Measurements from ENCODE around the gene HRG.
A peak's percentile ranks its signal among the peaks of the same experiment; 100 is the strongest.
"Not testable (repeated sequence)": the region's sequence is repeated elsewhere in the genome, so short reads cannot be mapped to it uniquely, and the experiment has no call there.

The HRG gene, protein sequence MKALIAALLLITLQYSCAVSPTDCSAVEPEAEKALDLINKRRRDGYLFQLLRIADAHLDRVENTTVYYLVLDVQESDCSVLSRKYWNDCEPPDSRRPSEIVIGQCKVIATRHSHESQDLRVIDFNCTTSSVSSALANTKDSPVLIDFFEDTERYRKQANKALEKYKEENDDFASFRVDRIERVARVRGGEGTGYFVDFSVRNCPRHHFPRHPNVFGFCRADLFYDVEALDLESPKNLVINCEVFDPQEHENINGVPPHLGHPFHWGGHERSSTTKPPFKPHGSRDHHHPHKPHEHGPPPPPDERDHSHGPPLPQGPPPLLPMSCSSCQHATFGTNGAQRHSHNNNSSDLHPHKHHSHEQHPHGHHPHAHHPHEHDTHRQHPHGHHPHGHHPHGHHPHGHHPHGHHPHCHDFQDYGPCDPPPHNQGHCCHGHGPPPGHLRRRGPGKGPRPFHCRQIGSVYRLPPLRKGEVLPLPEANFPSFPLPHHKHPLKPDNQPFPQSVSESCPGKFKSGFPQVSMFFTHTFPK

DNA sequence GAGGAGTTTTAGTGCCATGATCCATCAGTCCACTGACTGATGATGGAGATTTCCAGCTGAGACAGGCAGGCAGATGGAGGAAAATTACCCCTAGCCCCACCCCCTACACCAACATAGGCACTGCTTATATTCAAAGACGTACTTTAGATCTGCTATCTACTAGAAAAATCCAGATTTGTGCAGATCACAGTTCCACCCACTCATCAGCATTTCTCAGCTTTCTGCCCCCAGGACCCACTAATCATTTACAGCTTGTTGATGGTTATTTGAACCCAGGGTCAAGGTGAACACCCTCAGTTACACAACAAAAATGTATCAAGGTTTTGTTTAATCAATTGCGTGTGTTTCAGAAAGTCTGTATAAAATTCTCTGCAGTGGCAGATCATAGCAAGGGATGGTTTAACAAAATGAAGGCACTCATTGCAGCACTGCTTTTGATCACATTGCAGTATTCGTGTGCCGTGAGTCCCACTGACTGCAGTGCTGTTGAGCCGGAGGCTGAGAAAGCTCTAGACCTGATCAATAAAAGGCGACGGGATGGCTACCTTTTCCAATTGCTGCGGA lies at the start of gene HRG:
HRG (plus strand) TSS at position 390 of the 564 bp plus-strand sequence; CDS start at position 408, 18 bp downstream.
- DNase-seq (ENCODE audit: low spot score): no peak

DNA sequence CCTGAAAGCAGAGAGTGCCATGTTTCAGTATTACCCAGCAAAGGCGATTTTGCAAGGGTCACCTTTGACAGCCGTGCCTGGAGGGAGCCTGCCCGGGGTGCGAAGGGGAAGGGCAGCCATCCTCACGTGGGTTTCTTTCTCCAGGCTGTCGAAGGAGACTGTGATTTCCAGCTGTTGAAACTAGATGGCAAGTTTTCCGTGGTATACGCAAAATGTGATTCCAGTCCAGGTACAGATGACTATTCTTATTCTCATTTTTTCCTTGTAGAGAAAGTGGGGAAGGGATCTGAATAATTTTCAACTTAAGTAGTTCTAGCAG lies 49.6 kb upstream of the HRG start:
- DNase-seq (ENCODE audit: low spot score): no peak

DNA sequence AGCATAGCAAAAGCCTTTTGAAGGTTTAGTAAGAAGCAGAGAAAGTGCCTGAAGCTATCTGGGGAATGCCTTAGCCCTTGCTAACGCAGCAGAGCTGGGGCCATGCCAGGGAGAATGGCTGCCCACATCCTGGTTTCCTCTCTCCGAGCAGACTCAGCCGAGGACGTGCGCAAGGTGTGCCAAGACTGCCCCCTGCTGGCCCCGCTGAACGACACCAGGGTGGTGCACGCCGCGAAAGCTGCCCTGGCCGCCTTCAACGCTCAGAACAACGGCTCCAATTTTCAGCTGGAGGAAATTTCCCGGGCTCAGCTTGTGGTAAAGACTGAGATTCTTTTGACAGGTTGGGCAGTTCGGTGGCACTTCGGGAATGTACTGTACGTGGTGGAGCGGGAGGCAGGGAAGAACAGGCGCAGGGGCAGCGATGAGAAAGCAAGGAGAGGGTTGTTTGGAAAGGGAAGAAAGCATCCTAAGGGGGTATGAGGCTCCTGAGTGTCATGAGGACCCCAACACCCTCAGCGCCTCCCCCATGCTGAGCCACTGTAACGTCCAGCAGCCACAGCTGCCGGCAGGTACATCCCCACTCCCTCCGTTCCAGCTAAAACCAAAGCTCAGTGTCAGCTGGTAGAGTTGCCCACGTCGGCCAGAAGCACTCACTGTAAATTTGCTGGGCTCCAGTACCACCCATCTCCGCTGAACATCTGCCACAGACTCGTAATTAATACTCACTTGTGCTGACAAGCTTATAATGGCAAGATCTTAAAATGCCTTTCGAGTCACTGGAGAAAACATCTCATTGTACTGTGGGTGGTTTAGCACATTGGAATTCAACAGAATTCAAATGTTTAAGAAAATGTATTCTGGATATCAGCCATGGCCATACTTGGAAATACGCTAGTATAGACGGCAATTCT lies 48.5 kb upstream of the HRG start:
- DNase-seq (ENCODE audit: low spot score): peak; percentile 84

DNA sequence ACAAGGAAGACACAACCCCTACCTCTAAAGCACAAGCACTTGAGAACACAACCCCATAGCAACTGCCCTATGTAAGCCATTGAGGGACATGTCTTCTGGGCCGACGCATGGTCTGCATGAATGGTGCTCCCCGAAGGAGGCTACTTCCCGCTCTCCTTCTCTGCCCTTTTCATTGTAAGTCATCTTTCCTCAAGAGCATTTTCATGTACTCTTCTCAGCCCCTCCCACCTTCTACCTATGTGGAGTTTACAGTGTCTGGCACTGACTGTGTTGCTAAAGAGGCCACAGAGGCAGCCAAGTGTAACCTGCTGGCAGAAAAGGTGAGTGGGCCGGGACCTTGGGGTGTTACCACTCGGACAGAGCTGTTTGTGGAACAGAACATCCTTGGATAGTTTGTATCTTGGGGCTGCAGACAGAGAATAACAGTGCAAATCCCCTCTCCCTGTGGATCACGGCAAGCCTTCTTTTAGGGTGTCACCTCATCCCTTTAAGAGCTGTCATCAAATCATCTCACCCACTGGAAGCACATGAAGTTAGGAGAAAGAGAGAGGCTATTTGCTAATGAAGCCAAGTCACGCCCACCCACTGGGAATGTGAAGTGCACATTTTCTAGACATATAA lies 47.4 kb upstream of the HRG start:
- DNase-seq (ENCODE audit: low spot score): no peak

DNA sequence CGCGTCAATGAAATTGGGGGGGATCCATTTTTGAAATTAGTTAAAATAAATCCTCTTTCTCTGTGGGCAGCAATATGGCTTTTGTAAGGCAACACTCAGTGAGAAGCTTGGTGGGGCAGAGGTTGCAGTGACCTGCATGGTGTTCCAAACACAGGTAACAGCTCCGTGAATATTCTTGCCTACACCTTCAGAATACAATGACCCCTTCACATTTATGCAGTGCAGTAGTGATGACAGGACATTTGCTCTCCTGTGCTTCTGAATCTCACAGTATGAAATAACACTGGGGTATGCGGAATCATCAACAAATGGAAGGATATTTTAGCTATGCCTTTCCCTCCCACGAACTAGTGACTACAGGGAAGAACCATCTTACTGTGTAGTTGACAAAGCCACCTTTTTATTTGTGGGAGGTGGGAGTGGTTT lies 46.0 kb upstream of the HRG start:
- no peak for DNase-seq (ENCODE audit: low spot score)

DNA sequence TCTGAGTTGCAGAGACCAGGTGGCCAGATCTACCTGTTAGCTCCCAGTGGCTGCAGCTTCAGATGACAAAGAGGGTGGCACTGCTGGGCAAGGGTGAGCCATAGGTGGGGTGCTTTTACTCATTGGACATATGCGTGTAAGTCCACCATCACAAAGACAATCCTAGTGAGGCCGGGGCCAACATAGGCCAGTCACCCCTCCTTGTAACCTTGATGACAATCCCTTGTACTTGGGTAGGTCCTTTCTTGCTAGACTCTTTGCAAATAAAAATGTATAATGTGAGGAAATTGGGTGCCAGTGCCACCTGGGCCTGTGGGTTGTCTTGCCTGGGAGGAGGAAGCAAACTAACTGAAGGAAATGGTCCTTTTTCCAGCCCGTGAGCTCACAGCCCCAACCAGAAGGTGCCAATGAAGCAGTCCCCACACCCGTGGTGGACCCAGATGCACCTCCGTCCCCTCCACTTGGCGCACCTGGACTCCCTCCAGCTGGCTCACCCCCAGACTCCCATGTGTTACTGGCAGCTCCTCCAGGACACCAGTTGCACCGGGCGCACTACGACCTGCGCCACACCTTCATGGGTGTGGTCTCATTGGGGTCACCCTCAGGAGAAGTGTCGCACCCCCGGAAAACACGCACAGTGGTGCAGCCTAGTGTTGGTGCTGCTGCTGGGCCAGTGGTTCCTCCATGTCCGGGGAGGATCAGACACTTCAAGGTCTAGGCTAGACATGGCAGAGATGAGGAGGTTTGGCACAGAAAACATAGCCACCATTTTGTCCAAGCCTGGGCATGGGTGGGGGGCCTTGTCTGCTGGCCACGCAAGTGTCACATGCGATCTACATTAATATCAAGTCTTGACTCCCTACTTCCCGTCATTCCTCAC lies 45.4 kb upstream of the HRG start:
- no peak for DNase-seq (ENCODE audit: low spot score)

DNA sequence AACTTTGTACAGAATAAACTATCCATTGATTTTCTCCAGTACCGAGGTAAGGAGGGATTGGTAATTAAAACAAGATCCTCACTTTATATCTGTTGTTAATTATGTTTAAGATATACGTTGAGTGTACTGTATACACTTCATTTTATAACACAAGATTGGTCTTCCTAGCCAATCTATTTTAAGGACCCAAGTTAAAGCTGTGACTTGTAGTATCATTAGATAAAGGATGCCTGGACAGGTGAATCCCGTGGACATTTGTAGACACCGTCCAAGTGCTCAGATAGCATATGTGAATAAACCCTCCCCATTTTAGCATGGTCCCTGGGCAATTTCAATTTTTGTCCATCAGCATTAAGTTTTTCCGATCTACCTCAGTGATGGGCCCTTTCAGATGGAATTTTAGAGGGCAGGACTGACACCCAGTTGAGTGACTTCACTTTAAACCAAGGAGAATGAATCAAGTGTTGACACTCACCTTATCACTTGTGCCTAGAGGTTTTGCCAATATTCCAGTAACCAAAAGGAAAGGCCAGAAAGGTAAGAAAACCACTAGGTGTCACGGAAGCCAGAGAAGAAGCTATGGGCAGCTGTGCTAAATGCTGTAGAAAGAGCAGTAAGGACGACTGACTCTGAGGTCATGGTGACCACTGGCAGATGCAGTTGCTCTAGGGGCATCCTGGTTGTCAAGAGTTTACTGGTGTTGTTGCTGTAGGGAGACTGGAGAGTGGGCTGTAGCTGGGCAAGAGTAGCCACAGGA lies 43.7 kb upstream of the HRG start:
- no peak for DNase-seq (ENCODE audit: low spot score)

DNA sequence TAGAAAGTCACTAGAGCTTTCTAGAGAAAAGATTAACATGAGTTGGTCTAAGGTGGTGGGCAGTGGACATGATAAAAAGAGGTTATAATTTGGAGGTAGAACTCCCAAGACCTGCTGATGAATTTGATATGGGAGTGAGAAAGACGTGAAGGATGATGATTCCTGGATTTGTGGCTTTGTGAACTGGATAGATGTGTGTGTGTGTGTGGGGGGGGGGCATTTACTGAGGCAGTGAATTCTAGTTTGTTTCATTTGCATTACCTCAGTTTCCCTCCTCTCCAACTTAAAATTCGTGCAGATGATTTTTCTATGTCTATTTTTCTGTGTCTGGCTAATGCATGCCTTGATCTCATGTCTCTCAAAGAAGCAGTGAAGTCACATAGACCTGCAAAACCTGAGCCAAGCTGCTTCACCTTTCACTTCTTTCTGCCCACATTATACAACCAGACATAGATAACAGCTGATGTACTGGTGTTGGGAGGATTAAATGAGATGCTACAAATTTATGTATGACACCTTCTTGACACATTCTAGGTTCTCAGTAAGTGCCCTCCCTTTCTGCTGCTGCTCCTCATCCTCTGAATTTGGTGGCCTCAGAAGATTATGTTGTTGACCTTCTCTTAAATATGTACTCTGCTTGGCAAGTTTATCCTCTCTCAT lies 43.0 kb upstream of the HRG start:
- no peak for DNase-seq (ENCODE audit: low spot score)

DNA sequence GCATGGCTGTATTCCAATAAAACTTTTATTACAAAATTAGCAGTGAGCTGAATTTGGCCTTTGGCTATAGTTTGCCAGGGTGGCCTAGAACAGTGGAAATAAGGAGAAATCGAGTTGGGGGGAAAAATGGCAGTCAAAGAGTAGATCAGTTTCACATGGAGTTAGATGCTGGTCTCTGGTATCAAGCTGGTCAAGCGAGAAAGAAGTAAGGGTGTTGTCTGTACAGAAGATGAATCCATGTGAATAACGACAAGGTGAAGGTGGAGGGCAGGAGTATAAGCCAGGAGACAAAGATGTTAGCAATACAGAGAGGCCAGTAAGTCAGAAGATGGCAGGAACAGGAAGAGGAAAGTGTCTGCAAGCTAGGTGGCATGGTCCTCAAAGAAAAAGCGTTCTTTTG lies 41.2 kb upstream of the HRG start:
- no peak for DNase-seq (ENCODE audit: low spot score)

DNA sequence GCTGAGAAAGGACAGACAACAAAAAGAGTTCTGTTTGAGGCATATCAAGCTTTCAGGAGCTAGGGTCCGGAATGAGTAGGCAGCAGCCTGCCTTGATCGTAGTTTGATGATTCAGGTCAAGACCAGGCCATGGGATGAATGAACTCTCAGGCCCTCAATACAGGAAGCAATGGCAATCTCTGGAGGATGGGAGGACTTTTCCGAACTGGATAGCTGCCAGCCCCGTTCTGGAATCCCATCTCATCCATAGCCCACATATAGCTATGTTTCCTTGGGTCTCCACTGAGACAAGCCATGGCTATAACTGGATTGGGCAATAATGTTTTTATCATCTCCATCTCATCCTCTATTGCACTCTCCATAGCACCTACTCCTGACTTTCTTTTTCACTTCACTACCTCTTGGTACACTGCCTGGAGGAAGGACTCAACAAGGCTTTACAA lies 40.2 kb upstream of the HRG start:
- no peak for DNase-seq (ENCODE audit: low spot score)

DNA sequence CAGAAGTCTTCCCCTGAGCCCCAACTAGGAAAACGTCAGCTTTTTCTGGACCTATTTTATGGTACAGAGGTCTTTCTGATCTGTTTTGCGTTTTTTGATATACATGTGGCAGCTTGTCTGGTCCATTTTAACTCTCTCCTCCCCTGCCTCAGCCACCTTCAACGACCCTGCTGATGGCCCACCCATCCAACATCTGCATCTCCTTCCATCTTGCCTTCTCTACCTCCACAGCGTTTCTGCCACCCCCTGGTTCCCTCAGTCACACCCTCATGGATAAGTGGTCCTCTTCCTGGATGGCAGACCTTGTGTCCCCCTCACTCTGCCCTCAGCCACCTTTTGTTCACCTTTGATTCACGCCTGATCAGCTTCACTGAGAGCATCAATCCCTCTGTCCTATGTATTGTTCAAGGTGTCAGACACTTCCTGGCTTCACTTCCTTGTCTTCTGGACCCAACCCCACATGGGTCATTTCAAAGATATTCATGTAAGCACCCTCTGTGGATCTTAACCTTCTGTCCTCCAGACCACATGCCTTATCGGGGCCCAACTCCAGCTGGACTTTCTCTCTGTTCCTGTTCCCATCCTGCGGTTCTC lies 39.5 kb upstream of the HRG start:
- no peak for DNase-seq (ENCODE audit: low spot score)

DNA sequence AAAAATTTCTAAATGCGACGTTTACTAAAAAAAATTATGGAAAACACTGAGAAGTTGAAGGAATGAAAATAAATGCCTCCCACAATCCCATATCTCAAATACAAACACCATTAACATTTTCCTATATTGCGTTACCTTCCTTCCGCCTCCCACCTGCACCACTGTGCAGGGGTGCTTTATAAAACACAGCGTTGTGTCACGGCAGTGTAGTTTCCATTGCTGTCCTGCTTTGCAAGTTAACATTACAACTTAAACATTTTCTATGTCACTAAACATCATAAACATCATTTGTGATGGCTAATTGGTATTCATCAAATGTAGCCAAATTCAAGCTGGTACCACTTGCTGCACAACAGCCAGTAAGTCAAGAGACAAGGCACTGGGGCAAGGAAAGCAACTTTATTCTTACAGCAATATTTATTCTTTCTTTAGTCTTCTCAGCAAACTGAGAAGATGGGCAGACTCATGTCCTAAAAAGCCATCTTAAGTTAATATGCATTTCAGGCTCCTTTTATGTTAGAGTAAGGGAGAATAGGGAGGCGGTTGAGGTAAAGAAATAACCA lies 37.9 kb upstream of the HRG start:
- no peak for DNase-seq (ENCODE audit: low spot score)

DNA sequence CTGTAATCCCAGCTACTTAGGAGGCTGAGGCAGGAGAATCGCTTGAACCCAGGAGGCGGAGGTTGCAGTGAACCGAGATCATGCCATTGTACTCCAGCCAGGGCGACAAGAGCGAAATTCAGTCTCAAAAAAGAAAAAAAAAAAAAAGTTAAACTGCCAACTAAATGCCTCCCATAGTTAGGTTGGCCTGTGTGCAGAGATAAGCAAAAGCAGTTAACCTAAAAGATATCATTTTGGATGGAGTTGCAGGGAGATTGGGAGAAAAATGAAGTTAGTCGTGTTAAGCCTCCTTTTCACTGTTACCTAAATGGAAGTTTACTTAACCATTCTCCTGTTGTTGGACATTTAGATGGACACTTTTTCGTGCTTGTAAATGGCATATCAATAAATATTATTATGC lies 37.1 kb upstream of the HRG start:
- no peak for DNase-seq (ENCODE audit: low spot score)

DNA sequence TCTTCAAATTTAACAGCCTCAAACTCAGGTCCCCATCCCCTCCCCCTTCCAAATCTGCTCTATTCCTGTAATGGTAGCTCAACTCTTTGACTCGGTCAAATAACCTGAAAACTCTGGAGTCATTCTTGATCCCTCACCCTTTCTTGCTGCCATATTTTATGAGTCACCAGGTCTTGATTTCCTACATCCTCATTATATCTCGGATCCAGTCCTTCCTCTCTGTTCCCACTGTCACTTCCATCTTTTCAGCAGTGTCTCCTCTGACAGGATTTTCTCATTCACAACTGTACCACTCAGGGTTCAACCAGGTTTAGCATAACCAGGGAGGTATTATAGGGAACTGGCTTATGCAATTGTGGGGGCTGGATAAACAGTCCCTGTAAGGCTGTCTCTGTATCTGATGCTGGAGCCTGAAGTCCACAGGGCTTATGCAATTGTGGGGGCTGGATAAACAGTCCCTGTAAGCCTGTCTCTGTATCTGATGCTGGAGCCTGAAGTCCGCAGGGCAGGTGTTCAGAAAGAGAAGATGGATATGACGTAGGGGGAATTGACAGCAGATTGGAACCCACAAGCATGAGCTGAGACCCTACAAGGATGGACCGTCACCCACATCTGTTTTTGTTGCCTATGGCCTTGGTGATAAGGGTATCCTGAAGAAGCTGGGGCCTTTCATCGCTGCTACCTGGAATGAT lies 34.7 kb upstream of the HRG start:
- DNase-seq (ENCODE audit: low spot score): no peak

DNA sequence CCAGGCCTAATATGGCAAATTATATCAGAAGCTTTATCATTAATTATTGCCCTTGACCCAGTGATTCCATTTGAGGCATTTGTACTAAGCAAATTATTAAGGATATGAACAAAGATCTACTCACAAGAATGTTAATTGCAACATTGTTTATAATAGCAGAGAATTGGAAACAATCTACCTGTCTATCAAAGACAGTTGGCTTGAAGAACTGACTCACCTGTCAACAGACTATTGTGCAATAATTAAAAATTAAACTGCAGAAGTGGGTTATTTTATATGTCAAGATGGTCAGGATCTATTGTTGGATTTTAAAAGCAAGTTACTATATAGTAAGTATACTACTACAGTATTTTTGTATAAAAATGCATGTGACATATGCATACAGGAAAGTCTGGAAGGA lies 32.3 kb upstream of the HRG start:
- no peak for DNase-seq (ENCODE audit: low spot score)

DNA sequence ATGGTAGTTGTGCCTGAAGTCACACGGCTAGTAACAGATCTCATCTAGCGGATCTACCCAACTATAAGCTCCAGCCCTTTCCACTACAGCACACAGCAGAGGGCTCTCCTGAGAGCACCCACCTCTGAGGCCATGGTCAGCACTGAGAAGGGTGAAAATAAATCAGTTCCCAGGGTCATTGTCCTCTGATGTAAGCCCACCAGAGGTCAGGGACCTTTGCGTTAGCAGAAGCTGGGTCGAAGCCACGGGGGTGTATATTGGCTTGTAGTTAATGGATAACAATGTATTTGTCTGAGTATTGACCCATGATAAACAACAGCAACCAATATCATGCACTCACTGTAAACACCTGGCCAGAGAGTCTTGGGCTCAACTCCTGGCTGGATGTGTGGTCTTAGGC lies 31.6 kb upstream of the HRG start:
- not testable (repeated sequence) for DNase-seq (ENCODE audit: low spot score)

DNA sequence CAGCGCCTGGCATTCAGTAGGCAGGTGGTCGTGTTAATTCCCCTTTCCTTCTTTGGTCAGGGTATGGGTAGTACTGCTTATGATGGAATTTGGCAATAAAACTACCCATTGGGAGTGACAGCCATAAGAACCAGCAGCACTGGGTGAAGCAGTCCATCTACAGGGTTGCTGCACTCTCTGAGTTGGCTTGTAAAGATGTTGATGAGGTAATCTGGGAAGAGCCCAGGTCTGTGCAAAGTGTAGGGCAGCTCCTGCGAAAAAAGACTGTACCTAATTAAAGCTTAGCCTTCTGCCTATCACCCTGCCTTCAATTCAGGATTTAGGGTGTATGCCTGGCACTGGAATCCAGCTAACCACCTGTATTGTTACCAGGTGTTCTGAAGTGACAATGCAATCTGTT lies 30.3 kb upstream of the HRG start:
- DNase-seq (ENCODE audit: low spot score): no peak

DNA sequence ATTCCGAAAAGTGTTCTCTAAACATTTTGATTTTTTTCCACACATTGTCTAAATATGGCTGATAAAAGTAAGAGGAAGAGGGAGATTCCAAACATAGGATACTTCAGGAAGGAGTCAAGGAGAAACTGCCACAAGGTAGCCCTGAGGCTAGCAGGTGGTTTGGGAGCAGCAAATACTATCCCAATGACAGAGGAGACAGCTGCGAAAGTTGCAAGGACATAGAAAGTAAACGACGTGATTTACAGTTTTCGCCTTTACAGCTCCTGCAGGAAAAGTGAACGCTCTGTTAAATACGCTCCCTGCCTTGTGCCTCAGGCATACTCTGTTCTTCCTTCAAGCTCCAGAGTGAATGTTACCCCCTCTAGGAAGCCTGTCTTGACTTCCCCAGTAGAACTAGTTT lies 29.3 kb upstream of the HRG start:
- DNase-seq (ENCODE audit: low spot score): no peak

DNA sequence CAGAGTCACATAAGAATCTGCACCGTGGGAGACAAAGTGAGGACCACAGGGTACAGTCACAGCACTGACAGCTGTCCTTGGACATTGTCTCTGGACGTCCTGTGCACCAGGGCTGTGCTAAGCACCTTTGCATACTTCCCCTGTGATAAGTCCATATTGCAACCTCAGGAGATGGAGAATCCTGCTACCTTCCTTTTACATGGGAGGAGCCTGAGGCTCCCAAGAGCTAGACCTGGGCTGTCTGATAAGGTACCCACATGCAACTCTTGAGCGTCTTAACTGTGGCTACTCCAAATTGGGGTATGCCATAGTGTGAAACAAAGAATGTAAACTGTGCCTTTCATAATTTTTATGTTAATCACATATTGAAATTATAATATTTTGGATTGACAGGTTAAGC lies 28.1 kb upstream of the HRG start:
- DNase-seq (ENCODE audit: low spot score): no peak

Data from CD4-positive, alpha-beta T cell treated with Interleukin-15 for 4 hours (primary cell).